ENCODE measurements around the gene SPRR5.

DNA sequence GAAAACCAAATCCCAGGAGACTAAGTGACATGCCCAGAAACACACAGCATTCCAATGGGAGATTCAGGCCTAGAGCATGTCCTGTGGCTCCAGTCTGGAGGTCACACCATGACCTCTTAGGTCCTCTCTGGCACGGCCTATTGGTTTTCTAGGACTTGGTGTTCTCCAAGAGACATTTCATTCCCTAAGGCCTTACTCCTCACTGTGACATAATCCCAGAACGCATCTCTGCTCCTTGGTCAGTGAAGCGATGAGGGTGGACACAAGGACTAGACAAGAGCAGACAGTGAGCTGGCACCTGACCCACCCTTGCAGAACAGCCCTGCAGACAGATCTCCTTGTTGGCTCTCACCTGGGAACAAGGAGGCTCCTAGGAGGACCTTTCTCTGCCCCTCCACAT, 37.8 kb upstream of the SPRR5 start:
- TF ChIP-seq POLR2A (IDR thresholded peaks at IDR 0.05): no peak
- TF ChIP-seq, protein P1, sequence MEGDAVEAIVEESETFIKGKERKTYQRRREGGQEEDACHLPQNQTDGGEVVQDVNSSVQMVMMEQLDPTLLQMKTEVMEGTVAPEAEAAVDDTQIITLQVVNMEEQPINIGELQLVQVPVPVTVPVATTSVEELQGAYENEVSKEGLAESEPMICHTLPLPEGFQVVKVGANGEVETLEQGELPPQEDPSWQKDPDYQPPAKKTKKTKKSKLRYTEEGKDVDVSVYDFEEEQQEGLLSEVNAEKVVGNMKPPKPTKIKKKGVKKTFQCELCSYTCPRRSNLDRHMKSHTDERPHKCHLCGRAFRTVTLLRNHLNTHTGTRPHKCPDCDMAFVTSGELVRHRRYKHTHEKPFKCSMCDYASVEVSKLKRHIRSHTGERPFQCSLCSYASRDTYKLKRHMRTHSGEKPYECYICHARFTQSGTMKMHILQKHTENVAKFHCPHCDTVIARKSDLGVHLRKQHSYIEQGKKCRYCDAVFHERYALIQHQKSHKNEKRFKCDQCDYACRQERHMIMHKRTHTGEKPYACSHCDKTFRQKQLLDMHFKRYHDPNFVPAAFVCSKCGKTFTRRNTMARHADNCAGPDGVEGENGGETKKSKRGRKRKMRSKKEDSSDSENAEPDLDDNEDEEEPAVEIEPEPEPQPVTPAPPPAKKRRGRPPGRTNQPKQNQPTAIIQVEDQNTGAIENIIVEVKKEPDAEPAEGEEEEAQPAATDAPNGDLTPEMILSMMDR (IDR thresholded peaks at IDR 0.05): no peak
